ENCODE data around the gene ZNF689. TPM values are rescaled to one million over a fixed set of nuclear protein-coding genes. Genes with fewer than 3 reads are reported as not detected.
A peak's percentile ranks its signal among the peaks of the same experiment; 100 is the strongest.

ZNF689 gene
- total and polyA plus RNA-seq, 2 of the 13 experiments (the other 11 are each of a cell fraction or from before 2014, with no cell fraction given): 9.7 to 19.5 TPM

DNA sequence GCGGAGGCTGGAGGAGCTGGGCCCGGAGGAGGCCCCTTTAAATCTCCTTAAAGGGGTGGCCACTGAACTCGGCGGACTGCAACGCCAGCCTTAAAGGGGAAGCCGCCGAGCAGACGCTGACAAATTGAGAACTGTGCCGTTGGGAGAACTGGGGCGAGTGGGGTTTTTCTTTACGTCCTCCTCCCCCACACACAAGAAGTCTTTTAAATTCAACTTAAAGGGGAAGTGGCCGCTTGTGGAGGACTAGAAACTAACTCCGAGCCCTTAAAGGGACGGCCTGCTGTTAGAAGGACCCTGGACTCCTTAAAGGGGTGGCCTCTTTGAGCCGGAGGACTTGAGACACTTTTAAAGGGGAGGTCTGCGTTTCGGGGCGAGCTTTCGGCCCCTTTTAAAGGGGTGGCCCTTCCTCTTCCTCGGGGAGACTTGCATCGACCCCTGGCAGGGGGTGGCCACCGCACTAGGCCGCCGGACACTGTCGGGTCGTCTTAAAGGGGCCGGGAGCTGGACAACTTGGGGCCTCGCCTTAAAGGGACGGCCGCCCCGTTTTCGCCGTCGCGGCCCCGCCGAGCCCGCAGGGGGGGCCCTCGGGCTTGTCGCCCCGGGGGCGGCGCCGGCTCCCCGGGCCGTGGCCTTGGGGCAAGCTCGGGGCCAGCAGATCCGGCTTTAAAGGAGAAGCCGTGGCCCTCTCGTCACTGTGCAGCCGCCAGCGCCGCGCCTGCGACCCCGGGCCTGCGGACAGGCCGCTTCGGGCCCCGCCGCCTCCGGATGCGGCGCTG, 48.7 kb upstream of the ZNF689 start (continued):
- TF ChIP-seq GABPB1 (CRISPR knock-in tag; IDR thresholded peaks at IDR 0.05) (no peak), ZNF382 (CRISPR knock-in tag; IDR thresholded peaks at IDR 0.05; ENCODE audit: borderline replicate concordance) (no peak), ZNF460 (CRISPR knock-in tag; IDR thresholded peaks at IDR 0.05; ENCODE audit: borderline replicate concordance) (no peak), GATAD2A (CRISPR knock-in tag; IDR thresholded peaks at IDR 0.05) (no peak), MEIS1 (CRISPR knock-in tag; IDR thresholded peaks at IDR 0.05; ENCODE audit: borderline replicate concordance) (no peak), ZNF501 (CRISPR knock-in tag; IDR thresholded peaks at IDR 0.05) (peak; percentile 44), GFI1 (CRISPR knock-in tag; IDR thresholded peaks at IDR 0.05; ENCODE audit: borderline replicate concordance) (0 out of 2 replicates have a peak, but pooled peaks have one; percentile 18), KAT8 (CRISPR knock-in tag; IDR thresholded peaks at IDR 0.05) (peak; percentile 14; the same call in 1 of the 2 replicates), SETDB1 (CRISPR knock-in tag; IDR thresholded peaks at IDR 0.05; ENCODE audit: borderline replicate concordance) (no peak), POLR2G (IDR thresholded peaks at IDR 0.05; ENCODE audit: low read depth, low read length) (peak; percentile 79)
- TF ChIP-seq, protein P1, sequence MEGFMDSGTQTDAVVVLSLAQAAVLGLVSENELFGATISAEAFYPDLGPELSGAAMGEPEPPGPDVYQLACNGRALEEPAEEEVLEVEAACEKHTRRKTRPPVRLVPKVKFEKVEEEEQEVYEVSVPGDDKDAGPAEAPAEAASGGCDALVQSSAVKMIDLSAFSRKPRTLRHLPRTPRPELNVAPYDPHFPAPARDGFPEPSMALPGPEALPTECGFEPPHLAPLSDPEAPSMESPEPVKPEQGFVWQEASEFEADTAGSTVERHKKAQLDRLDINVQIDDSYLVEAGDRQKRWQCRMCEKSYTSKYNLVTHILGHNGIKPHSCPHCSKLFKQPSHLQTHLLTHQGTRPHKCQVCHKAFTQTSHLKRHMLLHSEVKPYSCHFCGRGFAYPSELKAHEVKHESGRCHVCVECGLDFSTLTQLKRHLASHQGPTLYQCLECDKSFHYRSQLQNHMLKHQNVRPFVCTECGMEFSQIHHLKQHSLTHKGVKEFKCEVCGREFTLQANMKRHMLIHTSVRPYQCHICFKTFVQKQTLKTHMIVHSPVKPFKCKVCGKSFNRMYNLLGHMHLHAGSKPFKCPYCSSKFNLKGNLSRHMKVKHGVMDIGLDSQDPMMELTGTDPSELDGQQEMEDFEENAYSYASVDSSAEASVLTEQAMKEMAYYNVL (CRISPR knock-in tag; IDR thresholded peaks at IDR 0.05; ENCODE audit: borderline replicate concordance): peak; percentile 75; the same call in 1 of the 2 replicates
- TF ChIP-seq, protein P2, sequence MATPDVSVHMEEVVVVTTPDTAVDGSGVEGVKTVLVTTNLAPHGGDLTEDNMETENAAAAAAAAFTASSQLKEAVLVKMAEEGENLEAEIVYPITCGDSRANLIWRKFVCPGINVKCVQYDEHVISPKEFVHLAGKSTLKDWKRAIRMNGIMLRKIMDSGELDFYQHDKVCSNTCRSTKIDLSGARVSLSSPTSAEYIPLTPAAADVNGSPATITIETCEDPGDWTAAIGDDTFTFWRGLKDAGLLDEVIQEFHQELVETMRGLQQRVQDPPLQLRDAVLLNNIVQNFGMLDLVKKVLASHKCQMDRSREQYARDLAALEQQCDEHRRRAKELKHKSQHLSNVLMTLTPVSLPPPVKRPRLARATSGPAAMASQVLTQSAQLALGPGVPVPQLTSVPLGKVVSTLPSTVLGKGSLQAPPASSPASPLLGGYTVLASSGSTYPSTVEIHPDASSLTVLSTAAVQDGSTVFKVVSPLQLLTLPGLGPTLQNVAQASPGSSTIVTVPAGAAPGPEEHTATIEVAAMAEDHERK (CRISPR knock-in tag; IDR thresholded peaks at IDR 0.05; ENCODE audit: low read depth): no peak
- TF ChIP-seq, protein P3, sequence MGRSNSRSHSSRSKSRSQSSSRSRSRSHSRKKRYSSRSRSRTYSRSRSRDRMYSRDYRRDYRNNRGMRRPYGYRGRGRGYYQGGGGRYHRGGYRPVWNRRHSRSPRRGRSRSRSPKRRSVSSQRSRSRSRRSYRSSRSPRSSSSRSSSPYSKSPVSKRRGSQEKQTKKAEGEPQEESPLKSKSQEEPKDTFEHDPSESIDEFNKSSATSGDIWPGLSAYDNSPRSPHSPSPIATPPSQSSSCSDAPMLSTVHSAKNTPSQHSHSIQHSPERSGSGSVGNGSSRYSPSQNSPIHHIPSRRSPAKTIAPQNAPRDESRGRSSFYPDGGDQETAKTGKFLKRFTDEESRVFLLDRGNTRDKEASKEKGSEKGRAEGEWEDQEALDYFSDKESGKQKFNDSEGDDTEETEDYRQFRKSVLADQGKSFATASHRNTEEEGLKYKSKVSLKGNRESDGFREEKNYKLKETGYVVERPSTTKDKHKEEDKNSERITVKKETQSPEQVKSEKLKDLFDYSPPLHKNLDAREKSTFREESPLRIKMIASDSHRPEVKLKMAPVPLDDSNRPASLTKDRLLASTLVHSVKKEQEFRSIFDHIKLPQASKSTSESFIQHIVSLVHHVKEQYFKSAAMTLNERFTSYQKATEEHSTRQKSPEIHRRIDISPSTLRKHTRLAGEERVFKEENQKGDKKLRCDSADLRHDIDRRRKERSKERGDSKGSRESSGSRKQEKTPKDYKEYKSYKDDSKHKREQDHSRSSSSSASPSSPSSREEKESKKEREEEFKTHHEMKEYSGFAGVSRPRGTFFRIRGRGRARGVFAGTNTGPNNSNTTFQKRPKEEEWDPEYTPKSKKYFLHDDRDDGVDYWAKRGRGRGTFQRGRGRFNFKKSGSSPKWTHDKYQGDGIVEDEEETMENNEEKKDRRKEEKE (IDR thresholded peaks at IDR 0.05): no peak
- TF ChIP-seq, protein P4, sequence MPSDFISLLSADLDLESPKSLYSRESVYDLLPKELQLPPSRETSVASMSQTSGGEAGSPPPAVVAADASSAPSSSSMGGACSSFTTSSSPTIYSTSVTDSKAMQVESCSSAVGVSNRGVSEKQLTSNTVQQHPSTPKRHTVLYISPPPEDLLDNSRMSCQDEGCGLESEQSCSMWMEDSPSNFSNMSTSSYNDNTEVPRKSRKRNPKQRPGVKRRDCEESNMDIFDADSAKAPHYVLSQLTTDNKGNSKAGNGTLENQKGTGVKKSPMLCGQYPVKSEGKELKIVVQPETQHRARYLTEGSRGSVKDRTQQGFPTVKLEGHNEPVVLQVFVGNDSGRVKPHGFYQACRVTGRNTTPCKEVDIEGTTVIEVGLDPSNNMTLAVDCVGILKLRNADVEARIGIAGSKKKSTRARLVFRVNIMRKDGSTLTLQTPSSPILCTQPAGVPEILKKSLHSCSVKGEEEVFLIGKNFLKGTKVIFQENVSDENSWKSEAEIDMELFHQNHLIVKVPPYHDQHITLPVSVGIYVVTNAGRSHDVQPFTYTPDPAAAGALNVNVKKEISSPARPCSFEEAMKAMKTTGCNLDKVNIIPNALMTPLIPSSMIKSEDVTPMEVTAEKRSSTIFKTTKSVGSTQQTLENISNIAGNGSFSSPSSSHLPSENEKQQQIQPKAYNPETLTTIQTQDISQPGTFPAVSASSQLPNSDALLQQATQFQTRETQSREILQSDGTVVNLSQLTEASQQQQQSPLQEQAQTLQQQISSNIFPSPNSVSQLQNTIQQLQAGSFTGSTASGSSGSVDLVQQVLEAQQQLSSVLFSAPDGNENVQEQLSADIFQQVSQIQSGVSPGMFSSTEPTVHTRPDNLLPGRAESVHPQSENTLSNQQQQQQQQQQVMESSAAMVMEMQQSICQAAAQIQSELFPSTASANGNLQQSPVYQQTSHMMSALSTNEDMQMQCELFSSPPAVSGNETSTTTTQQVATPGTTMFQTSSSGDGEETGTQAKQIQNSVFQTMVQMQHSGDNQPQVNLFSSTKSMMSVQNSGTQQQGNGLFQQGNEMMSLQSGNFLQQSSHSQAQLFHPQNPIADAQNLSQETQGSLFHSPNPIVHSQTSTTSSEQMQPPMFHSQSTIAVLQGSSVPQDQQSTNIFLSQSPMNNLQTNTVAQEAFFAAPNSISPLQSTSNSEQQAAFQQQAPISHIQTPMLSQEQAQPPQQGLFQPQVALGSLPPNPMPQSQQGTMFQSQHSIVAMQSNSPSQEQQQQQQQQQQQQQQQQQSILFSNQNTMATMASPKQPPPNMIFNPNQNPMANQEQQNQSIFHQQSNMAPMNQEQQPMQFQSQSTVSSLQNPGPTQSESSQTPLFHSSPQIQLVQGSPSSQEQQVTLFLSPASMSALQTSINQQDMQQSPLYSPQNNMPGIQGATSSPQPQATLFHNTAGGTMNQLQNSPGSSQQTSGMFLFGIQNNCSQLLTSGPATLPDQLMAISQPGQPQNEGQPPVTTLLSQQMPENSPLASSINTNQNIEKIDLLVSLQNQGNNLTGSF (CRISPR knock-in tag; IDR thresholded peaks at IDR 0.05): no peak
- TF ChIP-seq, protein P5, sequence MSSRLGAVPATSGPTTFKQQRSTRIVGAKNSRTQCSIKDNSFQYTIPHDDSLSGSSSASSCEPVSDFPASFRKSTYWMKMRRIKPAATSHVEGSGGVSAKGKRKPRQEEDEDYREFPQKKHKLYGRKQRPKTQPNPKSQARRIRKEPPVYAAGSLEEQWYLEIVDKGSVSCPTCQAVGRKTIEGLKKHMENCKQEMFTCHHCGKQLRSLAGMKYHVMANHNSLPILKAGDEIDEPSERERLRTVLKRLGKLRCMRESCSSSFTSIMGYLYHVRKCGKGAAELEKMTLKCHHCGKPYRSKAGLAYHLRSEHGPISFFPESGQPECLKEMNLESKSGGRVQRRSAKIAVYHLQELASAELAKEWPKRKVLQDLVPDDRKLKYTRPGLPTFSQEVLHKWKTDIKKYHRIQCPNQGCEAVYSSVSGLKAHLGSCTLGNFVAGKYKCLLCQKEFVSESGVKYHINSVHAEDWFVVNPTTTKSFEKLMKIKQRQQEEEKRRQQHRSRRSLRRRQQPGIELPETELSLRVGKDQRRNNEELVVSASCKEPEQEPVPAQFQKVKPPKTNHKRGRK (CRISPR knock-in tag; IDR thresholded peaks at IDR 0.05): no peak

Measured in HepG2 (cell line).